PC-3 (cell line): Measurements from ENCODE around the gene IL17RC. TPM values are rescaled to one million over a fixed set of nuclear protein-coding genes. Genes with fewer than 3 reads are reported as not detected.

Experiments used
- ATAC-seq: fragments of 200-7000 bp; cut with Tn5 transposase; 2 replicates; pipeline ENCODE4 v1.9.1; 2020; ENCODE audit warnings: mild to moderate bottlenecking, moderate library complexity
- BruUV-seq: library from RNA; stranded (reverse); fragments of 400-500 nt; replicated peaks from 2 replicates; lab custom pipeline; 2021; lab: Mats Ljungman, UMichigan
- CTCF ChIA-PET: fragments of 300-600 bp; sonication (Branson Sonifier 250); formaldehyde crosslinking; loops from one replicate; lab custom pipeline; 2022; ENCODE audit warnings: antibody characterized with exemption; lab: Charles Lee
- POLR2A ChIA-PET: fragments of 300-600 bp; sonication (Branson Sonifier 250); formaldehyde crosslinking; loops from one replicate; lab custom pipeline; 2022; ENCODE audit warnings: antibody characterized with exemption; ENCODE audit not compliant: unreplicated experiment; lab: Charles Lee
- DNase-seq: peaks from one replicate; pipeline ENCODE4 v3.0.0-alpha.2; 2015
- H2AFZ ChIP-seq: fragments of 300-600 bp; sonication (generic); 2 replicates; pipeline ENCODE4 v1.6.0; 2016; ENCODE audit warnings: antibody characterized with exemption, low read length
- H3F3A ChIP-seq: fragments of 300-600 bp; sonication (generic); one replicate; pipeline ENCODE4 v1.6.0; 2017; ENCODE audit warnings: antibody characterized with exemption, low read length, control low read depth, mild to moderate bottlenecking; ENCODE audit not compliant: unreplicated experiment
- H3K27ac ChIP-seq: fragments of 300-600 bp; sonication (generic); 2 replicates; pipeline ENCODE4 v1.5.1; 2016; ENCODE audit warnings: mild to moderate bottlenecking, low read length
- H3K27me3 ChIP-seq: fragments of 300-600 bp; sonication (generic); 2 replicates; pipeline ENCODE4 v1.6.1; 2016; ENCODE audit warnings: low read length, mixed read lengths
- H3K36me3 ChIP-seq: fragments of 300-600 bp; sonication (generic); 2 replicates; pipeline ENCODE4 v1.6.1; 2016; ENCODE audit warnings: low read depth, mixed run types, low read length, mixed read lengths
- H3K4me1 ChIP-seq: fragments of 300-600 bp; sonication (generic); 2 replicates; pipeline ENCODE4 v1.5.1; 2016; ENCODE audit warnings: low read length; ENCODE audit not compliant: insufficient read depth
- H3K4me2 ChIP-seq: fragments of 300-600 bp; sonication (generic); 2 replicates; pipeline ENCODE4 v1.6.0; 2016; ENCODE audit warnings: low read length
- H3K4me3 ChIP-seq: fragments of 300-600 bp; sonication (generic); 2 replicates; pipeline ENCODE4 v1.5.1; 2016; ENCODE audit warnings: mild to moderate bottlenecking, low read length, mixed read lengths
- H3K79me2 ChIP-seq: fragments of 300-600 bp; sonication (generic); 2 replicates; pipeline ENCODE4 v1.6.1; 2017; ENCODE audit warnings: low read length, mixed read lengths
- H3K9ac ChIP-seq: fragments of 300-600 bp; sonication (generic); 2 replicates; pipeline ENCODE4 v1.6.0; 2016; ENCODE audit warnings: mild to moderate bottlenecking, low read length
- H3K9me2 ChIP-seq: fragments of 300-600 bp; sonication (generic); replicated peaks from 2 replicates; pipeline ENCODE4 v1.6.1; 2016; ENCODE audit warnings: mixed run types, low read length, mixed read lengths
- H3K9me3 ChIP-seq: fragments of 300-600 bp; sonication (generic); 2 replicates; pipeline ENCODE4 v1.6.1; 2016; ENCODE audit warnings: low read length, mixed read lengths
- H4K20me1 ChIP-seq: fragments of 300-600 bp; sonication (generic); 2 replicates; pipeline ENCODE4 v1.6.1; 2016; ENCODE audit warnings: low read length, mixed read lengths
- EZH2 ChIP-seq: fragments of 300-600 bp; sonication (generic); IDR thresholded peaks from one replicate; pipeline ENCODE4 v1.6.1; 2017; ENCODE audit warnings: antibody characterized with exemption, mild to moderate bottlenecking, low read length; ENCODE audit not compliant: unreplicated experiment
- EZH2phosphoT487 ChIP-seq: fragments of 300-600 bp; sonication (generic); IDR thresholded peaks from 2 replicates; pipeline ENCODE4 v1.6.1; 2018; ENCODE audit warnings: mild to moderate bottlenecking, antibody characterized with exemption, low read length, borderline replicate concordance
- intact Hi-C: fragments of 100-400 bp; cut with micrococcal nuclease; formaldehyde crosslinking; loops from 2 replicates; pipeline ENCODE4 v1.9.0; 2023
- total RNA-seq: library from RNA; depleted of rRNA; stranded (reverse); fragments of >200 nt; gene quantifications from 2 replicates; pipeline ENCODE4 v1.2.3, GENCODE V29; 2014
- TF ChIP-seq, protein P1 (sequence below): fragments of 300-600 bp; sonication (generic); conservative IDR thresholded peaks from 2 replicates; pipeline ENCODE4 v1.5.1; 2017; ENCODE audit warnings: antibody characterized with exemption, low read depth, mild to moderate bottlenecking, low read length

IL17RC gene
- total RNA-seq, 1 experiment from 2014 or later = 116 TPM

GRCh38 chr3:9915254-9916141 lies 1.4 kb upstream of the IL17RC start:
- Histone ChIP-seq H3K9me3 (no peaks in the 10 kb centered on the region), H3K4me2 (peak overlapping the region; percentile 90), H3K27me3 (no peaks in the 10 kb centered on the region), H3K9me2 (no peaks in the 10 kb centered on the region), H3K4me3 (peak overlapping the region; percentile 74), H3K36me3 (0 out of 2 replicates have a peak, but pooled peaks cover 2% of the 10 kb centered on the region), H2AFZ (peak overlapping the region; percentile 45), H3K27ac (peak overlapping the region; percentile 99), H3K4me1 (peaks cover 67% of the 10 kb centered on the region), H4K20me1 (no peaks in the 10 kb centered on the region), H3K9ac (peak overlapping the region; percentile 94), H3K79me2 (peaks cover 26% of the 10 kb centered on the region), H3F3A (no peaks in the 10 kb centered on the region)
- POLR2A ChIA-PET = interaction anchor here (0.6 to 1.4 kb wide), 2 partner anchors 18 to 236 kb away, joined by 7 to 25 read pairs; partner anchors contain the start of gene CRELD1
- peak; percentile 78 for DNase-seq
- TF ChIP-seq, protein P1, sequence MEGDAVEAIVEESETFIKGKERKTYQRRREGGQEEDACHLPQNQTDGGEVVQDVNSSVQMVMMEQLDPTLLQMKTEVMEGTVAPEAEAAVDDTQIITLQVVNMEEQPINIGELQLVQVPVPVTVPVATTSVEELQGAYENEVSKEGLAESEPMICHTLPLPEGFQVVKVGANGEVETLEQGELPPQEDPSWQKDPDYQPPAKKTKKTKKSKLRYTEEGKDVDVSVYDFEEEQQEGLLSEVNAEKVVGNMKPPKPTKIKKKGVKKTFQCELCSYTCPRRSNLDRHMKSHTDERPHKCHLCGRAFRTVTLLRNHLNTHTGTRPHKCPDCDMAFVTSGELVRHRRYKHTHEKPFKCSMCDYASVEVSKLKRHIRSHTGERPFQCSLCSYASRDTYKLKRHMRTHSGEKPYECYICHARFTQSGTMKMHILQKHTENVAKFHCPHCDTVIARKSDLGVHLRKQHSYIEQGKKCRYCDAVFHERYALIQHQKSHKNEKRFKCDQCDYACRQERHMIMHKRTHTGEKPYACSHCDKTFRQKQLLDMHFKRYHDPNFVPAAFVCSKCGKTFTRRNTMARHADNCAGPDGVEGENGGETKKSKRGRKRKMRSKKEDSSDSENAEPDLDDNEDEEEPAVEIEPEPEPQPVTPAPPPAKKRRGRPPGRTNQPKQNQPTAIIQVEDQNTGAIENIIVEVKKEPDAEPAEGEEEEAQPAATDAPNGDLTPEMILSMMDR = peak; percentile 5; the same call in 1 of the 2 replicates
- no peak for TF ChIP-seq EZH2
- ATAC-seq = peak; percentile 21
- CTCF ChIA-PET = interaction anchor here (0.6 to 1.0 kb wide), 3 partner anchors 21 to 66 kb away, joined by 4 to 12 read pairs (median 5); no protein-coding TSS in a partner anchor
- intact Hi-C loops = loop anchor here (1.0 to 5.0 kb wide), 8 partner anchors 17 to 66 kb away; partner anchors contain the start of genes CIDEC and CRELD1
- BruUV-seq = no TSS peak

GRCh38 chr3:9916346-9916733 lies 558 bp upstream of the IL17RC start:
- no peaks in the 10 kb centered on the region for H4K20me1 ChIP-seq
- H2AFZ ChIP-seq = no peak overlapping the region
- TF ChIP-seq EZH2phosphoT487 = no peak
- peak overlapping the region; percentile 94 for H3K9ac ChIP-seq
- intact Hi-C loops = loop anchor here (1.0 to 5.0 kb wide), 8 partner anchors 17 to 67 kb away; partner anchors contain the start of genes CIDEC and CRELD1
- ChIA-PET CTCF (interaction anchor here (0.7 to 1.2 kb wide), 2 partner anchors 15 to 18 kb away, joined by 3 read pairs; no protein-coding TSS in a partner anchor), POLR2A (interaction anchor here (0.6 to 1.4 kb wide), 3 partner anchors 17 to 235 kb away, joined by 6 to 25 read pairs (median 7); partner anchors contain the start of genes ARPC4 and CRELD1)
- DNase-seq (peak; percentile 89), ATAC-seq (peak; percentile 49)
- H3K27me3 ChIP-seq = no peaks in the 10 kb centered on the region
- TSS peak; percentile 89 for BruUV-seq
- H3K4me3 ChIP-seq = peak overlapping the region; percentile 75
- H3K36me3 ChIP-seq = 0 out of 2 replicates have a peak, but pooled peaks cover 2% of the 10 kb centered on the region
- no peaks in the 10 kb centered on the region for H3K9me2 ChIP-seq
- peaks cover 67% of the 10 kb centered on the region for H3K4me1 ChIP-seq
- peak overlapping the region; percentile 99 for H3K4me2 ChIP-seq
- peaks cover 26% of the 10 kb centered on the region for H3K79me2 ChIP-seq
- H3K27ac ChIP-seq = peak overlapping the region; percentile 99
- no peaks in the 10 kb centered on the region for H3F3A ChIP-seq
- no peaks in the 10 kb centered on the region for H3K9me3 ChIP-seq

DNA sequence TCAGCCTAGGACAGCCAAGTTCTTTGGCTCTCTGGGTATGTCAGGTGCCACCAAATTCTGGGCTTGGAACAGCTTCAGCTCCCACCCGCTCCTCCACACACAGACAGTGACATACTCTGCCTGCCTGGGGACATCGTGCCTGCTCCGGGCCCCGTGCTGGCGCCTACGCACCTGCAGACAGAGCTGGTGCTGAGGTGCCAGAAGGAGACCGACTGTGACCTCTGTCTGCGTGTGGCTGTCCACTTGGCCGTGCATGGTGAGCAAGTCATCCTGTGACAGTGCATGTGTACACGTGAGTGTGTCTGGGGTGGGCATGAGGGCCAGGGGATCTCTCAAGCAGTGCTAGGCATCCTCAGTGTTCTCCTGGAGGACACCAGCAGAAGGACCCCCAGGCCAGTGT lies 922 bp downstream of the IL17RC start:
- peak overlapping the region; percentile 94 for H3K9ac ChIP-seq
- no peak for DNase-seq
- H3F3A ChIP-seq = no peaks in the 10 kb centered on the region
- ChIA-PET CTCF (no interaction called here), POLR2A (interaction anchor here (0.7 kb wide), 1 partner anchor 13 kb away, joined by 6 read pairs; no protein-coding TSS in a partner anchor)
- H3K36me3 ChIP-seq = 0 out of 2 replicates have a peak, but pooled peaks cover 2% of the 10 kb centered on the region
- no TSS peak for BruUV-seq
- H3K27me3 ChIP-seq = no peaks in the 10 kb centered on the region
- H3K4me1 ChIP-seq = peaks cover 52% of the 10 kb centered on the region
- no peak overlapping the region for H2AFZ ChIP-seq
- TF ChIP-seq, protein P1 = no peak
- no peak for TF ChIP-seq EZH2
- TF ChIP-seq EZH2phosphoT487 = no peak
- H3K9me3 ChIP-seq = no peaks in the 10 kb centered on the region
- H3K79me2 ChIP-seq = peaks cover 26% of the 10 kb centered on the region
- peak overlapping the region; percentile 99; the same call in 1 of the 2 replicates for H3K27ac ChIP-seq
- no peaks in the 10 kb centered on the region for H4K20me1 ChIP-seq
- H3K9me2 ChIP-seq = no peaks in the 10 kb centered on the region
- intact Hi-C loops = loop anchor here (2.0 to 5.0 kb wide), 3 partner anchors 36 to 59 kb away; partner anchors contain the start of gene CIDEC
- H3K4me3 ChIP-seq = peak overlapping the region; percentile 75
- no peak for ATAC-seq
- peak overlapping the region; percentile 99 for H3K4me2 ChIP-seq
